Left ventricle myocardium inferior (tissue), 1 donor: ENCODE data around the gene DAW1. TPM values are rescaled to one million over a fixed set of nuclear protein-coding genes. Genes with fewer than 3 reads are reported as not detected.
A peak's percentile ranks its signal among the peaks of the same experiment; 100 is the strongest.

Experiments
- DNase-seq: peaks from one replicate; pipeline ENCODE4 v3.0.0-alpha.2; 2020
- H3K27ac ChIP-seq: fragments of 200-600 bp; replicated peaks from 2 replicates; pipeline ENCODE4 v1.8.0; 2021
- H3K27me3 ChIP-seq: fragments of 200-600 bp; 2 replicates; pipeline ENCODE4 v1.8.0; 2021; ENCODE audit warnings: low read depth
- H3K36me3 ChIP-seq: fragments of 200-600 bp; 2 replicates; pipeline ENCODE4 v1.8.0; 2021
- H3K4me1 ChIP-seq: fragments of 200-600 bp; 2 replicates; pipeline ENCODE4 v1.8.0; 2021
- H3K4me3 ChIP-seq: fragments of 200-600 bp; 2 replicates; pipeline ENCODE4 v1.8.0; 2021; ENCODE audit warnings: mild to moderate bottlenecking, moderate library complexity
- H3K9me3 ChIP-seq: fragments of 200-600 bp; replicated peaks from 2 replicates; pipeline ENCODE4 v1.8.0; 2021
- intact Hi-C: fragments of 100-400 bp; cut with micrococcal nuclease; formaldehyde crosslinking; loops from one replicate; pipeline ENCODE4 v1.11.0; 2022
- total RNA-seq: library from RNA; stranded (reverse); fragmentation: NEBNext Ultra II Directional; extraction: Animal tissue kit (Norgen Biotek cat#: 25700); gene quantifications from one replicate; pipeline ENCODE4 v1.2.1, GENCODE V29; 2021
- TF ChIP-seq, protein P1 (sequence below): fragments of 200-600 bp; IDR thresholded peaks from 2 replicates; pipeline ENCODE4 v1.8.0; 2021; ENCODE audit warnings: antibody characterized with exemption, mild to moderate bottlenecking, borderline replicate concordance
- donor health status: DM: no; HTN: yes; CAD: no; lungs with severe emphysema.

The DAW1 gene
- total RNA-seq, 1 donor from 2014 or later: 0.19 TPM

DNA sequence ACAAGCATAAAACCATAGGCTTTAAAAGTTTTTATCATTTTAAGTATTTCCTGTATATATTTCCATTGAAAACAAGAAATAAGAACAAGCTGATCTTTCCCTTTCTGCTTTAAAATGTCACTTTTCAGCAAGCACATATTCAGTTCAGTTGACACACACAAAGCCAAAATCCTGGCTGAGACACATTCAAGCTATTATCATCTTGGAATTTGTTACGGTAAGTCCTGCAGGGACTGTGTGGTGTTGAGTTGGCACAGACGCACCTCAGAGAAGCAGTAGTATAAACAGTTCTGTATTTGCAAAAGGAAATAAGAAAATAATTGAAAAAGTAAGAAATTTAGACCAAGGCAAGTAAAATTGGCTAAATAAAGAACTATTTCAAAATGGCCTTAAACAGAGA is 10.4 kb upstream of the DAW1 start:
- intact Hi-C loops: no loop called here
- peaks cover 8% of the 10 kb centered on the region for H3K27me3 ChIP-seq
- no peak for DNase-seq
- H3K36me3 ChIP-seq: no peaks in the 10 kb centered on the region
- no peak overlapping the region for H3K27ac ChIP-seq
- H3K9me3 ChIP-seq: no peaks in the 10 kb centered on the region
- H3K4me3 ChIP-seq: no peak overlapping the region
- H3K4me1 ChIP-seq: peaks cover 6% of the 10 kb centered on the region
- TF ChIP-seq, protein P1, sequence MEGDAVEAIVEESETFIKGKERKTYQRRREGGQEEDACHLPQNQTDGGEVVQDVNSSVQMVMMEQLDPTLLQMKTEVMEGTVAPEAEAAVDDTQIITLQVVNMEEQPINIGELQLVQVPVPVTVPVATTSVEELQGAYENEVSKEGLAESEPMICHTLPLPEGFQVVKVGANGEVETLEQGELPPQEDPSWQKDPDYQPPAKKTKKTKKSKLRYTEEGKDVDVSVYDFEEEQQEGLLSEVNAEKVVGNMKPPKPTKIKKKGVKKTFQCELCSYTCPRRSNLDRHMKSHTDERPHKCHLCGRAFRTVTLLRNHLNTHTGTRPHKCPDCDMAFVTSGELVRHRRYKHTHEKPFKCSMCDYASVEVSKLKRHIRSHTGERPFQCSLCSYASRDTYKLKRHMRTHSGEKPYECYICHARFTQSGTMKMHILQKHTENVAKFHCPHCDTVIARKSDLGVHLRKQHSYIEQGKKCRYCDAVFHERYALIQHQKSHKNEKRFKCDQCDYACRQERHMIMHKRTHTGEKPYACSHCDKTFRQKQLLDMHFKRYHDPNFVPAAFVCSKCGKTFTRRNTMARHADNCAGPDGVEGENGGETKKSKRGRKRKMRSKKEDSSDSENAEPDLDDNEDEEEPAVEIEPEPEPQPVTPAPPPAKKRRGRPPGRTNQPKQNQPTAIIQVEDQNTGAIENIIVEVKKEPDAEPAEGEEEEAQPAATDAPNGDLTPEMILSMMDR: no peak

DNA sequence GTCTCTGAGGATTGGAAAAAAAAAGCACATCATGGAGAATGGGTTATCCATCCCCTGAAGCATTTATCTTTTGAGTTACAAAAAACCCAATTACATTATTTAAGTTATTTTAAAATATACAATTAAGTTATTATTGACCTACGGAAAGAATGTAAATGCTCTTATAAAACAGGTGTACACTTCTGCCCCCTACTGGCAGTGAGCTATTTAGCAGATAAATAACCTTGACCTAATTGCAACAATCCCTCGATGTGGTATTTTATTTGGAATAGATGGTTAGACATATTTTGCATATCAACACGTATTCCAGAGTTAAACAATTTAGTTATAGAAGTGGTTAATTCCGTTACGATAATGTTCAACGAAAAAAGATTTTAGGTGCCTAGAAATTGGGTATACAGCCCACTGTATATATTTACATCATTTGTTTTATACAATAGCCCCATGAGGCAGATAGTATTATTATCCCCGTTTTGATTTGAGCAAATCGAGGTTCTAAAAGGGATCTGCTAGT is 9.1 kb upstream of the DAW1 start:
- DNase-seq: no peak
- Histone ChIP-seq H3K27me3 (peaks cover 8% of the 10 kb centered on the region), H3K4me3 (no peak overlapping the region), H3K27ac (no peak overlapping the region), H3K4me1 (peaks cover 6% of the 10 kb centered on the region), H3K36me3 (no peaks in the 10 kb centered on the region), H3K9me3 (no peaks in the 10 kb centered on the region)
- TF ChIP-seq, protein P1: peak; percentile 63
- intact Hi-C loops: no loop called here

DNA sequence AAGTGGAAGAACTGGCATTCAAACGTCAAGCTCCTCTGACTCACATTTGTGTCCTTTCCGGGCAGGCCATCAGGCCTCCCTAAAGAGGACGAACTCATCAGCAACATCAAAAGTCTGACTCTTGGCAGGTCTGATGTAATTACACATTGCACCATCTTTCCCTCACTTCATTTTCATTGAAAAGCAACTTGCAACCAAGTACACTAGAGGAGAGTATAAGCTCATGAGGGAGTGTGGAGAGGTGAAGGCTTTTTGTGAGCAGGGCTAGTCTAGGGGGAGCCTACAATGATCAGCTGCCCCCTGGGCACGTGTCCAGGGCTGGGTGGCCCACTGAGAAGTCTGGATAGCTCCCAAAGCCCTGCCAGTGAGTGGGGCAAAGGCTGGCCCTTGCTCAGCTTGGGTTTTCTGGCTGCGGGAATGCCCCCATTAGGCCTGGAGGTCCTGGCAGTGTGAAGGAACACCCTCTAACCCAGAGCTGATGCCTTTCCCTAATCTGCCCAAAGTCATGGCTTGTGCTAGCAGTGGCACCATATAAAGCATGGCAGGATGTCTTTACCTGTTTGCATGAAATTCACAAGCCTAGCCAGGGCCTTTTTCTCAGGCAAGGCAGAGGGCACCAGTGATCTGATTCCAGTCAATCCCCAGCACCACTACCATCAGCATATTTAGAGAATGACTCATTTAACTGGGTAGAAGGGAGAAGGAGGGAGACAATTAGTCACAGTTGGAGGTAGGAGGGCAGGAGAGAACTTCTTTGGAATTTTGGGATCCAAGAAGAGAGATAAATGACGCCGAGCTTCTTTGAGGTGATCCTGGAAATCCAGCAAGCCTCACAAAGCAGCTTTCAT is 8.5 kb upstream of the DAW1 start:
- DNase-seq: no peak
- Histone ChIP-seq H3K4me3 (no peak overlapping the region), H3K9me3 (no peaks in the 10 kb centered on the region), H3K36me3 (no peaks in the 10 kb centered on the region), H3K27ac (peak overlapping the region; percentile 60), H3K27me3 (peaks cover 8% of the 10 kb centered on the region), H3K4me1 (peaks cover 6% of the 10 kb centered on the region)
- intact Hi-C loops: no loop called here
- TF ChIP-seq, protein P1: no peak

DNA sequence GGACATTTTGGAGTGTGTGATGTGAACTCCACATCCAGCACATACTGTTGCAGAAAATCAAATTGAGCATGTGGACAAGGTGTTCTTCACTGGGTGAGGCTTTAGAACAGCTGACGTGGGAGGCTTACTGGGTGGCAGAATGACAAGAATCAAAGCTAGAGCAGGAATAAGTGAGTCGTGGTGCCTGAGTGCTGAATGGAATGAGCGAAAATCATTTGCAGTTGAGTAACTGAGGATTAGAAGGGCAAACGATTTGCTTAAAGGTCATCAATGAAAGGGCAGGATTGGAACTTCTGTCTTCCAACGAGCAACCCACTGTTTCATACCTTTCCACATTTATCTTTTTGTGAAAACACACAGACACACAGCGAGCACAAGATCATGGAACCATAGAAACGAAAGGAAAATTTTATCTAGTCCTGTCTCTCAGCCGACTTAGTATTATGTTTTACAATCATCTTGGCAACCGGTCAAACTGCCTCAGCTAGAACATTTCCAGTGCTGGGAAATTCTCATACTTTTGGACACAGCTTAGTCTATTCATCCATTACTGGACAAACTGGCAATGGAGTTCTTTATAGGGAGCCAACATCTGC is 7.2 kb upstream of the DAW1 start:
- Histone ChIP-seq H3K27me3 (peaks cover 8% of the 10 kb centered on the region), H3K9me3 (no peaks in the 10 kb centered on the region), H3K4me3 (no peak overlapping the region), H3K27ac (peak overlapping the region; percentile 60), H3K36me3 (no peaks in the 10 kb centered on the region), H3K4me1 (peaks cover 6% of the 10 kb centered on the region)
- intact Hi-C loops: no loop called here
- TF ChIP-seq, protein P1: no peak
- no peak for DNase-seq

DNA sequence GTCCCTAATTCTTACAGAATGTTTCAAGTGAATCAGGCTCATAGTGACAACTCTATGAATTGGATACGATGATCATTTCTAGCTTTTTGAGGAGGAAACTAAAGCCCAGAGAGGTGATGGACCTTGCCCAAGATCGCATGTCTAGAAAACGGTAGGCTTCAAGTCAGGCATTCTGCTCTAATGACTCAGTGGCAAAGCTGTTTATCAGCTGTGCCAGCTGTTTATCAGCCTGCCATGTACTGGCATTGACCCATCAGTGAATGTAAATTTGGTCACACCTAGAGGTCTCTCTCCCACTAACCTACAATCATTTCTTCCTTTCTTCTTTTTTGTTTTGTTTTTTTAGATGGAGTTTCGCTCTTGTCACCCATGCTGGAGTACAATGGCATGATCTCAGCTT is 6.1 kb upstream of the DAW1 start:
- Histone ChIP-seq H3K36me3 (no peaks in the 10 kb centered on the region), H3K9me3 (no peaks in the 10 kb centered on the region), H3K4me3 (no peak overlapping the region), H3K27me3 (peaks cover 8% of the 10 kb centered on the region), H3K27ac (peak overlapping the region; percentile 60), H3K4me1 (peaks cover 6% of the 10 kb centered on the region)
- TF ChIP-seq, protein P1: no peak
- intact Hi-C loops: no loop called here
- no peak for DNase-seq
